Endothelial cell (in vitro differentiated cells): ENCODE measurements around the gene HMCN2. TPM values are rescaled to one million over a fixed set of nuclear protein-coding genes. Genes with fewer than 3 reads are reported as not detected.

Source experiments
- DNase-seq: peaks from one replicate; pipeline ENCODE4 v3.0.0; 2021; ENCODE audit warnings: low spot score
- H3K27ac Mint-ChIP-seq: one replicate; pipeline ENCODE4 v1.8.0; 2021; ENCODE audit warnings: mixed read lengths, inconsistent platforms; ENCODE audit not compliant: unreplicated experiment
- H3K27me3 Mint-ChIP-seq: one replicate; pipeline ENCODE4 v1.8.0; 2021; ENCODE audit warnings: mild to moderate bottlenecking, moderate library complexity, mixed read lengths, inconsistent platforms; ENCODE audit not compliant: unreplicated experiment
- H3K36me3 Mint-ChIP-seq: one replicate; pipeline ENCODE4 v1.8.0; 2021; ENCODE audit warnings: mild to moderate bottlenecking, low read depth, mixed read lengths, inconsistent platforms; ENCODE audit not compliant: unreplicated experiment
- H3K4me1 Mint-ChIP-seq: one replicate; pipeline ENCODE4 v1.8.0; 2021; ENCODE audit warnings: mild to moderate bottlenecking, mixed read lengths, inconsistent platforms; ENCODE audit not compliant: unreplicated experiment
- H3K4me3 Mint-ChIP-seq: one replicate; pipeline ENCODE4 v1.8.0; 2021; ENCODE audit warnings: mild to moderate bottlenecking, mixed read lengths, inconsistent platforms; ENCODE audit not compliant: unreplicated experiment
- H3K9me3 Mint-ChIP-seq: one replicate; pipeline ENCODE4 v1.8.0; 2021; ENCODE audit warnings: mixed read lengths, inconsistent platforms; ENCODE audit not compliant: unreplicated experiment
- total RNA-seq: library from RNA; stranded (reverse); fragmentation: NEBNext Ultra II Directional; extraction: Animal tissue kit (Norgen Biotek cat#: 25700); gene quantifications from one replicate; pipeline ENCODE4 v1.2.1, GENCODE V29; 2021; ENCODE audit not compliant: unreplicated experiment
- TF ChIP-seq, protein P1 (sequence below): fragments of 200-600 bp; sonication (generic); IDR thresholded peaks from one replicate; pipeline ENCODE4 v1.5.0; 2021; ENCODE audit warnings: antibody characterized with exemption; ENCODE audit not compliant: unreplicated experiment

The HMCN2 gene
- total RNA-seq, 1 donor from 2014 or later = 29.6 TPM

DNA sequence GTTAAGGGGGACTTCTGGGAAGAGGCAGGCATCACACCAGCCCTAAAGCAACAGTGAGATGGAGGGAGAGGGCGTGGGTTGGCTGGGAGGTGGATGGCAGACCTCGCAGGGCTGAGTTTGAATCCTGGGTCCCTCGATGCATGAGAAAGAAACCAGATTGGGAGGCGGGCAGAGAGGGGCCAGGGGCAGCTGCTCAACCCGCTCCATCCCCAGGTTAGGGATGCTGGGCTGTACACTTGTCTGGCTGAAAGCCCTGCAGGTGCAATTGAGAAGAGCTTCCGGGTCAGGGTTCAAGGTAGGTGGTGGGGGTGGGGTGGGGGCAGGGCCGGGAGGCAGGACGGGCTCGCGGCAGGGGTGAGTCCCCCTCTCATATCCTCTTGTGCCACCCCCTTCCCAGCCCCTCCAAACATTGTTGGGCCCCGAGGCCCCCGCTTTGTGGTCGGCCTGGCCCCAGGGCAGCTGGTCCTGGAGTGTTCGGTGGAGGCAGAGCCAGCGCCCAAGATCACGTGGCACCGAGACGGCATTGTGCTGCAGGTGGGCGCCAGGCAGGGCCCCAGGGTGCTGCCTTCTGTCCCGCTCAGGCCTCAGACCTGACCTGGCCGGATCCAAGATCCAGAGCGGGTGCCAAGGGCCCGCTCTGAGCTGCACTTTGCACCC, 129.4 kb downstream of the HMCN2 start:
- no peak for DNase-seq
- peaks cover 1% of the 10 kb centered on the region for H3K27me3 Mint-ChIP-seq
- TF ChIP-seq, protein P1, sequence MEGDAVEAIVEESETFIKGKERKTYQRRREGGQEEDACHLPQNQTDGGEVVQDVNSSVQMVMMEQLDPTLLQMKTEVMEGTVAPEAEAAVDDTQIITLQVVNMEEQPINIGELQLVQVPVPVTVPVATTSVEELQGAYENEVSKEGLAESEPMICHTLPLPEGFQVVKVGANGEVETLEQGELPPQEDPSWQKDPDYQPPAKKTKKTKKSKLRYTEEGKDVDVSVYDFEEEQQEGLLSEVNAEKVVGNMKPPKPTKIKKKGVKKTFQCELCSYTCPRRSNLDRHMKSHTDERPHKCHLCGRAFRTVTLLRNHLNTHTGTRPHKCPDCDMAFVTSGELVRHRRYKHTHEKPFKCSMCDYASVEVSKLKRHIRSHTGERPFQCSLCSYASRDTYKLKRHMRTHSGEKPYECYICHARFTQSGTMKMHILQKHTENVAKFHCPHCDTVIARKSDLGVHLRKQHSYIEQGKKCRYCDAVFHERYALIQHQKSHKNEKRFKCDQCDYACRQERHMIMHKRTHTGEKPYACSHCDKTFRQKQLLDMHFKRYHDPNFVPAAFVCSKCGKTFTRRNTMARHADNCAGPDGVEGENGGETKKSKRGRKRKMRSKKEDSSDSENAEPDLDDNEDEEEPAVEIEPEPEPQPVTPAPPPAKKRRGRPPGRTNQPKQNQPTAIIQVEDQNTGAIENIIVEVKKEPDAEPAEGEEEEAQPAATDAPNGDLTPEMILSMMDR = no peak
- no peak overlapping the region for H3K27ac Mint-ChIP-seq
- H3K9me3 Mint-ChIP-seq = no peaks in the 10 kb centered on the region
- H3K36me3 Mint-ChIP-seq = peaks cover 12% of the 10 kb centered on the region
- no peak overlapping the region for H3K4me3 Mint-ChIP-seq
- H3K4me1 Mint-ChIP-seq = peaks cover 5% of the 10 kb centered on the region

DNA sequence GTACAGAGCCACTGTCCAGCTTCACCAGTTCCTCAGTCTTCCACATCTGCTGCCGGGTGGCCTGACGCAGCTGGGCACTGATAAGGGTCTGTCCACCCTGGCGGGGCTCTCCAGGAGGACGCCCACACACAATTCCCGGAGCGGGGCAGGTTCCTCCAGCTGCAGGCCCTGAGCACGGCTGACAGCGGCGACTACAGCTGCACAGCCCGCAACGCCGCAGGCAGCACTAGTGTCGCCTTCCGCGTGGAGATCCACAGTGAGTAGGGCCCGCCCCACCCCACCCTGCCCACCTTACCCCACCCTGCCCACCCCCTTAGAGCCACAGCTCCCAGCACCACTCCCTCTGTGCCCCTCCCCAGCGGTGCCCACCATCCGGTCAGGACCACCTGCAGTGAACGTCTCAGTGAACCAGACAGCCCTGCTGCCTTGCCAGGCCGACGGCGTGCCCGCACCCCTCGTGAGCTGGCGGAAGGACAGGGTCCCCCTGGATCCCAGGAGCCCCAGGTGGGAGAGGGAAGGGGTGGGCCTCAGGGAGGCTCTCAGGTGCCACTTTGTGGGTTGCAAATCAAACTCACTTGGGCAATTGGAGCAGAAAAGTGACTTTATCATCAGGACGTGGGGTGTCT, 130.4 kb downstream of the HMCN2 start:
- TF ChIP-seq, protein P1 = no peak
- H3K36me3 Mint-ChIP-seq = peaks cover 14% of the 10 kb centered on the region
- H3K4me1 Mint-ChIP-seq = peaks cover 3% of the 10 kb centered on the region
- H3K4me3 Mint-ChIP-seq = no peak overlapping the region
- H3K9me3 Mint-ChIP-seq = no peaks in the 10 kb centered on the region
- no peak for DNase-seq
- H3K27ac Mint-ChIP-seq = no peak overlapping the region
- H3K27me3 Mint-ChIP-seq = peaks cover 1% of the 10 kb centered on the region

DNA sequence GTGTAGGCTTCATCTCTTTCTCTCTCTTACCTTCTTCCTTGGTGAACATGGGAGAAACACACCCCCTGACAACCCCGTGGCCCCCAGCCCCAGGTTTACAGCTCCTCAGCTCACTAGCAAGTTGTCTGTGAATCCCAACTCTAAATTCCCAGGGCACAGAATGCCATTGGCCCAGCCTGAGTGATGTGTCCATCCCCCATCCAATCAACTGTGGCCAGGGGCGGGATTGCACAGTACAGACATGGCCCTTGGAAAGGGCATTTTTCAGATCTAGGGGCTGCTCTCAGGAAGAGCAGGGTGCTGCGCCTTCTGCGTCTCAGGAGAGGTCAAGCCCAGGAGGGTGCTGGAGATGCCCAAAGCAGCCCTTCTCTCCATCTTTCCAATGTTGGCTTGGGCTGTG, 131.0 kb downstream of the HMCN2 start:
- TF ChIP-seq, protein P1 = no peak
- Mint-ChIP-seq H3K27me3 (peaks cover 1% of the 10 kb centered on the region), H3K4me1 (peaks cover 3% of the 10 kb centered on the region), H3K36me3 (peaks cover 14% of the 10 kb centered on the region), H3K4me3 (peak overlapping the region; percentile 66), H3K27ac (no peak overlapping the region), H3K9me3 (no peaks in the 10 kb centered on the region)
- no peak for DNase-seq

DNA sequence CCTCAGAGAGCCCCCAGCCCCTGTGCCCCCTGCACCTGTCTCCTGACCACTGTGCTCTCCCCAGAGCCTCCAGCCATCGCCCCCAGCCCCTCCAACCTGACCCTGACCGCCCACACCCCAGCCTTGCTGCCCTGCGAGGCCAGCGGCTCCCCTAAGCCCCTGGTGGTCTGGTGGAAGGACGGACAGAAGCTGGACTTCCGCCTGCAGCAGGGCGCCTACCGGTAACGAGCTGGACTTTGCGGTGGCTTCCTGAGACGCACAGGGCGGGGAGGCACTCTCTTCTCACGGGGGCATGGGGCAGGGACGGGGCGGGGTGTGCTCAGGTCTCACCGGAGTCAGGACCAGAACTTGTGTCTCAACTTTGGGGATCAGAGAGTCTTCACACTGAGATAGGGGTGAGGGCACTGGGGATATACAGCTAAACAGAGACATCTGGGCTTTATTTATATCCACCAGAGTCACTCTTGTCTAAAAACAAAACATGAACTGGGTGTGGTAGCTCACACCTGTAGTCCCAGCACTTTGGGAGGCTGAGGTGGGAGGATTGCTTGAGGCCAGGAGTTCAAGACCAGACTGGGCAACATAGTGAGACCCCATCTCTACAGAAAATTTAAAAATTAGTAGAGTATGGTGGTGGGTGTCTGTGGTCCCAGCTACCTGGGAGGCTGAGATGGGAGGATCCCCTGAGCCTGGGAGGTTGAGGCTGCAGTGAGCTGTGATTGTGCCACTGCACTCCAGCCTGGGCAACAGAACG, 133.1 kb downstream of the HMCN2 start:
- no peak overlapping the region for H3K27ac Mint-ChIP-seq
- TF ChIP-seq, protein P1 = no peak
- no peak overlapping the region for H3K4me3 Mint-ChIP-seq
- no peak for DNase-seq
- H3K36me3 Mint-ChIP-seq = peaks cover 14% of the 10 kb centered on the region
- H3K4me1 Mint-ChIP-seq = peaks cover 3% of the 10 kb centered on the region
- H3K9me3 Mint-ChIP-seq = no peaks in the 10 kb centered on the region
- H3K27me3 Mint-ChIP-seq = peaks cover 5% of the 10 kb centered on the region
